HCT116 (cell line): Measurements from ENCODE around the gene PCDH1. TPM values are rescaled to one million over a fixed set of nuclear protein-coding genes. Genes with fewer than 3 reads are reported as not detected.

Experiments used
- ATAC-seq: fragments of 200-7000 bp; cut with Tn5 transposase; 2 replicates; pipeline ENCODE4 v1.9.1; 2020; ENCODE audit warnings: mild to moderate bottlenecking, moderate library complexity
- BruUV-seq: library from RNA; stranded (reverse); fragments of 400-500 nt; replicated peaks from 2 replicates; lab custom pipeline; 2021; lab: Mats Ljungman, UMichigan
- CTCF ChIA-PET: fragments of 300-600 bp; sonication (Branson Sonifier 250); formaldehyde crosslinking; loops from one replicate; lab custom pipeline; 2021; ENCODE audit warnings: antibody characterized with exemption; lab: Charles Lee
- POLR2A ChIA-PET: fragments of 300-600, 350-600 bp; sonication (Branson Sonifier 250); formaldehyde crosslinking; loops from one replicate; lab custom pipeline; 2021; ENCODE audit warnings: antibody characterized with exemption; lab: Charles Lee
- RAD21 ChIA-PET, 2 experiments: fragments of 300-600 bp; sonication (Branson Sonifier 250); formaldehyde crosslinking; loops; one replicate each; lab custom pipeline; 2023; ENCODE audit warnings: low total read pairs in 2 of 2; ENCODE audit not compliant: uncharacterized antibody in 2 of 2, unreplicated experiment in 2 of 2, low non-redundant PET in 1 of 2; lab: Charles Lee
- DNase-seq: peaks from one replicate; pipeline ENCODE4 v3.0.0-alpha.2; 2010; ENCODE audit warnings: low read depth, low spot score
- H2AFZ ChIP-seq: fragments of 200-600 bp; shearing (Covaris generic), sonication (generic); 2 replicates; pipeline ENCODE4 v1.6.1; 2017; ENCODE audit warnings: low read depth, mixed run types, mixed read lengths, antibody characterized with exemption, low read length; ENCODE audit not compliant: poor library complexity, severe bottlenecking
- H3K27ac ChIP-seq: 2 replicates; pipeline ENCODE4 v1.5.1; 2012; ENCODE audit warnings: low read depth, low read length
- H3K27me3 ChIP-seq: fragments of 200-600 bp; sonication (generic); 2 replicates; pipeline ENCODE4 v1.6.1; 2016; ENCODE audit warnings: mixed run types, low read length, mixed read lengths; ENCODE audit not compliant: insufficient read depth
- H3K36me3 ChIP-seq, 2 experiments: fragments of 200-500 bp in 1 of 2; fragments of 200-600 bp in 1 of 2; sonication (Bioruptor generic) in 1 of 2; sonication (generic) in 1 of 2; 2 replicates each; pipeline versions ENCODE4 v1.5.1 to v1.6.1; 2014 to 2016; ENCODE audit warnings: low read length in 2 of 2, inconsistent platforms in 1 of 2, mixed read lengths in 1 of 2, mixed run types in 1 of 2; ENCODE audit not compliant: insufficient read depth in 2 of 2, control insufficient read depth in 1 of 2
- H3K4me1 ChIP-seq, 2 experiments: fragments of 200-600 bp in 1 of 2; sonication (generic) in 1 of 2; 2 replicates each; pipeline versions ENCODE4 v1.5.1 to v1.6.1; 2012 to 2017; ENCODE audit warnings: low read length in 2 of 2, inconsistent platforms in 1 of 2, mild to moderate bottlenecking in 1 of 2, mixed read lengths in 1 of 2, mixed run types in 1 of 2, moderate library complexity in 1 of 2; ENCODE audit not compliant: insufficient read depth in 2 of 2, control insufficient read depth in 1 of 2
- H3K4me2 ChIP-seq: fragments of 200-600 bp; sonication (generic); 2 replicates; pipeline ENCODE4 v1.6.1; 2017; ENCODE audit warnings: mixed run types, low read length, mixed read lengths
- H3K4me3 ChIP-seq, 2 experiments: fragments of 200-600 bp in 1 of 2; sonication (generic) in 1 of 2; replicated peaks in 1 of 2; 2 replicates each; pipeline ENCODE4 v1.5.1; 2011 to 2016; ENCODE audit warnings: low read length in 2 of 2, control low read depth in 1 of 2, low read depth in 1 of 2, mild to moderate bottlenecking in 1 of 2, mixed read lengths in 1 of 2, mixed run types in 1 of 2
- H3K79me2 ChIP-seq: fragments of 200-600 bp; sonication (generic); 2 replicates; pipeline ENCODE4 v1.6.1; 2017; ENCODE audit warnings: mild to moderate bottlenecking, mixed run types, low read length, moderate library complexity, mixed read lengths; ENCODE audit not compliant: insufficient read depth
- H3K9ac ChIP-seq: fragments of 200-600 bp; sonication (generic); 2 replicates; pipeline ENCODE4 v1.6.1; 2016; ENCODE audit warnings: low read length, mixed read lengths
- H3K9me2 ChIP-seq: fragments of 200-600 bp; sonication (generic), shearing (Covaris generic); 2 replicates; pipeline ENCODE4 v1.6.1; 2017; ENCODE audit warnings: mixed run types, mild to moderate bottlenecking, moderate library complexity; ENCODE audit not compliant: insufficient read depth
- H3K9me3 ChIP-seq, 2 experiments: fragments of 200-500 bp in 1 of 2; fragments of 200-600 bp in 1 of 2; sonication (Bioruptor generic) in 1 of 2; sonication (generic) in 1 of 2; 2 replicates each; pipeline ENCODE4 v1.6.1; 2014 to 2017; ENCODE audit warnings: low read length in 2 of 2, mixed read lengths in 2 of 2, inconsistent platforms in 1 of 2, low read depth in 1 of 2, mild to moderate bottlenecking in 1 of 2, mixed run types in 1 of 2, moderate library complexity in 1 of 2; ENCODE audit not compliant: control insufficient read depth in 1 of 2, insufficient read depth in 1 of 2
- H4K20me1 ChIP-seq: fragments of 200-600 bp; sonication (generic), shearing (Covaris generic); 2 replicates; pipeline ENCODE4 v1.6.1; 2017; ENCODE audit warnings: mixed run types, mild to moderate bottlenecking, moderate library complexity; ENCODE audit not compliant: insufficient read depth
- CBX3 ChIP-seq: IDR thresholded peaks from 2 replicates; pipeline ENCODE4 v1.6.1; 2012; ENCODE audit warnings: low read depth
- EGR1 ChIP-seq: IDR thresholded peaks from 2 replicates; pipeline ENCODE4 v1.6.1; 2012; ENCODE audit warnings: low read depth
- JUND ChIP-seq: IDR thresholded peaks from 2 replicates; pipeline ENCODE4 v1.6.1; 2012
- POLR2AphosphoS5 ChIP-seq: IDR thresholded peaks from 2 replicates; pipeline ENCODE4 v1.6.1; 2011; ENCODE audit warnings: mild to moderate bottlenecking, low read depth, low read length, moderate library complexity
- RAD21 ChIP-seq: IDR thresholded peaks from 2 replicates; pipeline ENCODE4 v1.6.1; 2012; ENCODE audit warnings: low read depth, mild to moderate bottlenecking
- SP1 ChIP-seq: IDR thresholded peaks from 2 replicates; pipeline ENCODE4 v1.6.1; 2012; ENCODE audit warnings: low read depth
- intact Hi-C: fragments of 100-400 bp; cut with micrococcal nuclease; formaldehyde crosslinking; loops from 2 replicates; pipeline ENCODE4 v1.10.0; 2022
- total RNA-seq: library from RNA; stranded (reverse); gene quantifications from one replicate; pipeline ENCODE4 v1.2.1, GENCODE V29; 2021; ENCODE audit not compliant: unreplicated experiment
- TF ChIP-seq, protein P1 (sequence below): IDR thresholded peaks from 2 replicates; pipeline ENCODE4 v1.6.1; 2011; ENCODE audit warnings: mild to moderate bottlenecking, low read length, moderate library complexity; ENCODE audit not compliant: insufficient replicate concordance; ENCODE audit errors: extremely low read depth

PCDH1 gene
- total RNA-seq, 1 experiment from 2014 or later = 24.2 TPM

DNA sequence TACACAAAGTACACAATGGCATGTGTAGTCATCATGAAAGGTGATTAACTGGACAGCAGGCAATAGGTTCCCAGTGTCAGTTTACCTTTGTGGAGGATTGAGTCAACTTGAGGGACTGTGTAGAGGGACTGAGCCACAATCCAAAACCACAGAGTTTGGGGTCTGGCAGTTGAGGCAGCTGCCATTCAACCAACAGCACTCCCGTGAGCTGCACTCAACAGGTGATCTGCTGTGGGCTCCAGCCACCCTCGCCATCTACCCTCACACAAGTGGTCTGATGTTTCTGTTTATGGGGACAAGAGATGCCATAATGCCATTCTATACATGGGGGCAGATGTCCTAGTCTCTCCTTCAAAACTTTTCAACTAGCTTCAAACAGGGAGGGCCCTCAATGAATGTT is 42.6 kb upstream of the PCDH1 start:
- H3K9me3 ChIP-seq = no peaks in the 10 kb centered on the region
- no peak overlapping the region for H3K27ac ChIP-seq
- peaks cover 4 to 6% of the 10 kb centered on the region in 2 experiments; a peak in 2 of 4 replicates for H3K36me3 ChIP-seq
- no peaks in the 10 kb centered on the region for H3K9me2 ChIP-seq
- H2AFZ ChIP-seq = no peak overlapping the region
- POLR2A ChIA-PET = no interaction called here
- DNase-seq (no peak), ATAC-seq (no peak)
- intact Hi-C loops = no loop called here
- no TSS peak for BruUV-seq
- H3K4me2 ChIP-seq = no peak overlapping the region
- RAD21 ChIA-PET = no interaction called here
- H3K4me1 ChIP-seq = peaks cover 4 to 19% of the 10 kb centered on the region in 2 experiments; a peak in 3 of 4 replicates
- H3K9ac ChIP-seq = no peak overlapping the region
- H4K20me1 ChIP-seq = no peaks in the 10 kb centered on the region
- TF ChIP-seq EGR1 (no peak), JUND (no peak), POLR2AphosphoS5 (0 out of 2 replicates have a peak, but pooled peaks have one; percentile 24), SP1 (no peak), CBX3 (no peak), RAD21 (no peak)
- TF ChIP-seq, protein P1, sequence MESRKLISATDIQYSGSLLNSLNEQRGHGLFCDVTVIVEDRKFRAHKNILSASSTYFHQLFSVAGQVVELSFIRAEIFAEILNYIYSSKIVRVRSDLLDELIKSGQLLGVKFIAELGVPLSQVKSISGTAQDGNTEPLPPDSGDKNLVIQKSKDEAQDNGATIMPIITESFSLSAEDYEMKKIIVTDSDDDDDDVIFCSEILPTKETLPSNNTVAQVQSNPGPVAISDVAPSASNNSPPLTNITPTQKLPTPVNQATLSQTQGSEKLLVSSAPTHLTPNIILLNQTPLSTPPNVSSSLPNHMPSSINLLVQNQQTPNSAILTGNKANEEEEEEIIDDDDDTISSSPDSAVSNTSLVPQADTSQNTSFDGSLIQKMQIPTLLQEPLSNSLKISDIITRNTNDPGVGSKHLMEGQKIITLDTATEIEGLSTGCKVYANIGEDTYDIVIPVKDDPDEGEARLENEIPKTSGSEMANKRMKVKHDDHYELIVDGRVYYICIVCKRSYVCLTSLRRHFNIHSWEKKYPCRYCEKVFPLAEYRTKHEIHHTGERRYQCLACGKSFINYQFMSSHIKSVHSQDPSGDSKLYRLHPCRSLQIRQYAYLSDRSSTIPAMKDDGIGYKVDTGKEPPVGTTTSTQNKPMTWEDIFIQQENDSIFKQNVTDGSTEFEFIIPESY = no peak
- no peak overlapping the region for H3K4me3 ChIP-seq
- no peaks in the 10 kb centered on the region for H3K27me3 ChIP-seq
- peaks cover 19% of the 10 kb centered on the region for H3K79me2 ChIP-seq
- CTCF ChIA-PET = no interaction called here
